GM19328 (cell line): ENCODE measurements around the gene ERLEC1.
"Not testable (repeated sequence)": the region's sequence is repeated elsewhere in the genome, so short reads cannot be mapped to it uniquely, and the experiment has no call there.

Source experiments
- ATAC-seq: cut with Tn5 transposase; IDR thresholded peaks from one replicate; pipeline ENCODE4 v1.9.1; 2021; ENCODE audit warnings: mild to moderate bottlenecking, moderate library complexity; ENCODE audit not compliant: unreplicated experiment

The ERLEC1 gene

GRCh38 chr2:53828331-53828730, 41.5 kb downstream of the ERLEC1 start:
- ATAC-seq = no peak

DNA sequence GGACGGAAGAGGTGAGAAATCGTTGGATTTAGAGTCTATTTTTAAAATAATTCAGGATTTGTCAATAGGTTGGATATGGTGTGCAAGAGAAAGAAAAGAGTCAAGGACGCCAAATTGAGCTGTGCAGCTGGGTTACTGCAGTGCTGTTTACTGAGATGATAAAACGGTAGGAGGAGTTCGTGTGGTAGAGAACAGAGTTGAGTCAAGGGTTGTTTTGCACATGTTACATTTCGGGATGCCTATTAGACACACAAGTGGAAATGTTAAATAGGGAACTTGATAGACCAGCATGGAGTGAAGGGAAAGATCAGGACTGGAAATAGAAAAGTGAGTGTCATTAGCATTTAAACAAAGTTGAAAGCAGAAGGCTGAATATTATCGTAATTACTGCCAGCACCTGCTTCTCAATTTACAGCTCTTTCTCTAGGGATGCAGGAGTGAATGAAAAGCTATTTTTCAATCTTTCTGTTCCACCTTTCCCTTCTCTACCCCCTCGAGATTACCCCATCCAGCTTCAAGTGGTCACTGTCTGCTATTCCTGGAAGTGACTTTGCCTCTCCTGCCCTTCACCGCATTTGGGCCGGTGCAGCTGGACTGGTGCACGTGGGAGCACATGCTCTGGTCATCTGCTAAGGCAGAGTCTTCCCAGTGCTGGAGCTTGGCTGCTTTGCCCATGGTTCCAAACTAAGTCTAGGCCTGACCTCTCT, 42.6 kb downstream of the ERLEC1 start:
- no peak for ATAC-seq

- ATAC-seq = not testable (repeated sequence)
Measured at GRCh38 chr2:53829980-53830290, 43.1 kb downstream of the ERLEC1 start.

DNA sequence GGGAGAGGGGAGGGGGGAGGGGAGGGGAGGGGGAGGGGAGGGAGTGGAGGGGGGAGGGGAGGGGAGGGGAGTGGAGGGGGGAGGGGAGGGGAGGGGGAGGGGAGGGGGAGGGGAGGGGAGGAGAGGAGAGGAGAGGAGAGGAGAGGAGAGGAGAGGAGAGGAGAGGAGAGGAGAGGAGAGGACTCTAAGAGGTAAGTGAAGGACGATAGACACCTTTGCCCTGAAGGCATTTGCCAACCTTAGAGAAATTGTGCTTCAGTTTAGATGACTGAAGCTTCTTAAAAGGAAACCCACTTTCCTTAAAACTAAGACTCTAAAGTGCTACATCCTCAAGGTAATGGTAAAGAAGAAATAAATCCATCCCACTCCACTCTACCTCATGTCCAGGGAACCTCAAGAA, 53.7 kb downstream of the ERLEC1 start:
- ATAC-seq = no peak

GRCh38 chr2:53841651-53842050, 54.8 kb downstream of the ERLEC1 start:
- not testable (repeated sequence) for ATAC-seq

- ATAC-seq = no peak
Measured at GRCh38 chr2:53842891-53843290, 56.0 kb downstream of the ERLEC1 start.

- no peak for ATAC-seq
Measured at GRCh38 chr2:53843595-53843994, 56.8 kb downstream of the ERLEC1 start.

- no peak for ATAC-seq
Measured at GRCh38 chr2:53848062-53848461, 61.2 kb downstream of the ERLEC1 start.

DNA sequence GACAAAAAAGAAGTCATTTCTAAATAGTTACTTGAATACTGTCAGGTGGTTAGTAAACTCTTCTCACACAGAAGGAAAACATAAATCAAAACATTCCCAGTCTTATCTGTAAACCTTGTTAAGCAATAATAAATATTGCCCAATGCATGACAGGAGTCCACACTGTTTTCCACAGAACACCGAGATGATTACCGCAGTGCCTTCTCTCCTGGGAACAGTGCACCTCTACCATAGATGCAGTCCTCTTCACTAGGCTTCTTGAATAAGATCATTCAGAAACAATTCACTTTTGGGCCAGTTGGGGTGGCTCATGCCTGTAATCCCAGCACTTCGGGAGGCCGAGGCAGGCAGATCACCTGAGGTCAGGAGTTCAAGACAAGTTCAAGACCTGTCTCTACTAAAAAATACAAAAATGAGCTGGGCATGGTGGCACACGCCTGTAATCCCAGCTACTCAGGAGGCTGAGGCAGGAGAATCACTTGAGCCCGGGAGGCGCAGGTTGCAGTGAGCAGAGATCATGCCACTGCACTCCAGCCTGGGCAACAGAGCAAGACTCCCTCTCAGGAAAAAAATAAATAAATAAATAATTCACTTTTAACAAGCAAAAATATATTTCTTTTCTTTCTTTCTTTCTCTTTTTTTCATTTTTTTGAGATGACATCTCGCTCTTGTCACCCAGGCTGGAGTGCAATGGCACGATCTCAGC, 64.4 kb downstream of the ERLEC1 start:
- not testable (repeated sequence) for ATAC-seq

- no peak for ATAC-seq
Measured at GRCh38 chr2:53852532-53852931, 65.7 kb downstream of the ERLEC1 start.

- ATAC-seq = no peak
Measured at GRCh38 chr2:53854678-53855077, 67.8 kb downstream of the ERLEC1 start.

DNA sequence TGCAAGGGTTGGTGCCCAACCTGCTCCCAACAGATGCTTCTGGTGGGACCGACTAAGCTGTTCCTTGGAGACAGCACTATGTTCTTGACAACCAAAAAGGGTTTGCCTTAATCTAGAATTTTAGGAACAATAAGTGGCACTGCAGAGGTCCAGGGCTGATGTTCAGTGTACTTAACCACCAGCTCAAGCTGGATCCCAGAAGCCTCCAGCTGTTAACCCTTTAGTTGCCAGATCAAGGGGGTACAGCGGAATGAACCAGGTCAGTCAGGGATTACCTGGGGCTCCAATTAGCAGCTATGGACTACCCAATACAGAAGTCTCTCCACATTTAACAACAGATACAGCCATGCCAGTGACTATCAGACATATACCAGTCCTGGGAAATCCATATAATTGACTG, 69.4 kb downstream of the ERLEC1 start:
- ATAC-seq = no peak

DNA sequence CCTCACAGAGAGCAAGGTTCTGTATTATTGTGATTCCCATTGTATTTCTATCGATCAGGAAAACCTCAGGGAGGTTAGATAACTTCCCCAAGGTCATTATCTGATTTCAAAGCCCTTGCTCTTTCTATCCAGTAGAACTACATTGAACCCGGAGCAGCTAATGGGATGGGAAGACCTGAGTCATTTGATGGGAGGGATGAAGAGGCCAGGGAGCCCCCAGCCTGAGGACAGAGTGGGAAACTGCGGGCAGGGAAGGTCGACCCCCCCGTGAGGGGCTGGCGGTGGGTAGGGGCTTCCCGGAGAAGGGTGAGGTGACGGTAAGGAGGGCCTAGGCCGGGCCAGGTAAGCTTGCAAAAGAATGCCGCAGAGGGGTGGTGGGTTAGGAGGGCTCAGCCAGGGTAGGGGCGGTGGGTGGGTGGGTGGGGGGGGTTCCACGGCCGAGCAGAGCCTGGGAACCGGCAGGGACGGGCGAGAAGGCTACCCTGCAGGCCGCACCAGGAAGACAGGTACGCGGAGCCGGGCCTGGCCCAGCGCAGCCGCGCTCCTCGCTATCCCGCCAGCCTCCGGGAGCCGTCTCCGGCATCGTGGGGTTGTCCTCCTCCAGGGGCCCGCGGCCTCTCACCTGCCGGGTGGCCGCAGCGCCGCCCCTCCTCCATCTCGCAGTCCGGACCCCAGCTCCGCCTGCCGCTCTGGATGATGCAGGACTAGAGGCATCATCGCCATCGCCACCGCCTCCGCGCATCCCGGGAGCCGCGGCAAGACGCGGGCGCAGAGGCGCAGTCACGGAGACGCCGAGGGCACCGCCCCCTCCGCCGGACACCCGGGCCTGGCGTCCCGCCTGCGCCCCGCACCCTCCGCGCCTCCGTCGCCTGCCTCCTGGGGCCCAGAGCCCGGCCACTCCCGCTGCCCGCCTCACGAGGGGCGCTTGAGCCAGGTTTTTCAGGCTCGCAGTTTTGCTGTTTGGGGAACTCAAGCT, 72.7 kb downstream of the ERLEC1 start, which contains the start of gene GPR75:
TSS of gene GPR75 (minus strand) at position 762 of the 976 bp plus-strand sequence. CDS start 5,211 bp downstream, outside the sequence.
- no peak for ATAC-seq

GRCh38 chr2:53861824-53862223, 75.0 kb downstream of the ERLEC1 start:
- ATAC-seq = no peak

DNA sequence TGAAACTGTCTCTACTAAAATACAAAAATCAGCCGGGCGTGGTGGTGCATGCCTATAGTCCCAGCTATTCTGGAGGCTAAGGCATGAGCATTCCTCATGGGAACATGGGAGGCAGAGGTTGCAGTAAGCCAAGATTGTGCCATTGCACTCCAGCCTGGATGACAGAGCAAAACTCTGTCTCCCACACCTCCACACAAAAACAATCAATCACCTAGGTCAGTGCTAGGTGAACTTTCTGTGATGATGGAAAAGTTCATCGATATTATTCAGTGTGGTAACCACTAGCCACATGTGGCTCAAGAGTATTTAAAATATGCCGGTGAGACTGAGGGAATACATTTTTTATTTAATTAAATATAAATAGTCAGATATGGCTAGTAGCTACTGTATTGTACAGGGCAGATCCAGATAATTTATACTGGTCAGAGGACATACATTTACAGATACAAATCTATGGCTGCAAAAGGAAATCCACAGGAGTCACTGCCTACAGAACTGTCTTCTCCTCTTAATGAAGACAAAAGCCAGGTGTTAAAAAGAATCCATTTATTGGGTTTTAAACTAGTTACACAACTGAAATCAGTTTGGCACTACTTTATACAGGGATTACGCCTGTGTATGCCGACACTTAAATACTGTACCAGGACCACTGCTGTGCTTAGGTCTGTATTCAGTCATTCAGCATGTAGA, 76.8 kb downstream of the ERLEC1 start:
- no peak for ATAC-seq

DNA sequence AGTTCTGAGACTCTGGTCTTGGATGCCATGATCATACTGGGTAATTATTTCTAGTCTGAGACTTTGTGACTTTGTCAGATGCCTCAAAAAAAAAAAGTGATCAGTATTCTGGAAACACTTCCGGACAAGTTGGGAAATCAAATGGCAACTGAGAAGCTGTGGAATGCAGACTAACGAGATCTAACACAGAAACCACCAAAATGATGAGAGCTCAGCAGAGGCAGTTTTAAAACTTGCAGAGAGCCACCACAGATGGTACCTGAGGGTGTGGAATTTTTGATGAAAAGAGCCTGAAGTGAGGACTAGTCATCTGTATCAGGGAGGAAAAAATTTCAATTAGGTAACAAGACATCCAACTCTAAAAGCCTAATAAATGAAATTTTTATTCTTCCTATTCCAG, 78.4 kb downstream of the ERLEC1 start:
- ATAC-seq = no peak

GRCh38 chr2:53865962-53866361, 79.1 kb downstream of the ERLEC1 start:
- no peak for ATAC-seq

DNA sequence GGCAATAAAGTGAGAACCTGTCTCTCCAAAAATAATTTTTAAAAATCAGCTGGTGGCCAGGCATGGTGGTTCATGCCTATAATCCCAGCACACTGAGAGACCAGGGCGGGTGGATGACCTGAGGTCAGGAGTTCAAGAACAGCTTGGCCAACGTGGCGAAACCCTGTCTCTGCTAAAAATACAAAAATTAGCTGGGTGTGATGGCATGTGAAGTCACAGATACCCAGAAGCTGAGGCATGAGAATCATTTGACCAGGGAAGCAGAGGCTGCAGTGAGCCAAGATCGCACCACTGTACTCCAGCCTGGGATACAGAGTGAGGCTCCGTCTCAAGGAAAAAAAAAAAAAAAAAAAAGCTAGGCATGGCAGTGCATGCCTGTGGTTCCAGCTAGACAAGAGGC, 80.3 kb downstream of the ERLEC1 start:
- ATAC-seq = no peak

GRCh38 chr2:53867773-53868172, 80.9 kb downstream of the ERLEC1 start:
- ATAC-seq = no peak
